Ectodermal cell (in vitro differentiated cells): ENCODE results near the gene CEP72. TPM values are rescaled to one million over a fixed set of nuclear protein-coding genes. Genes with fewer than 3 reads are reported as not detected.

ENCODE experiments used
- H3K27ac ChIP-seq: 2 replicates; pipeline ENCODE4 v1.7.0; 2013; ENCODE audit warnings: mild to moderate bottlenecking, low read depth, low read length; ENCODE audit not compliant: insufficient read depth, poor library complexity, severe bottlenecking
- H3K27me3 ChIP-seq: 2 replicates; pipeline ENCODE4 v1.7.0; 2013; ENCODE audit warnings: mild to moderate bottlenecking, low read length; ENCODE audit not compliant: insufficient read depth, control insufficient read depth, poor library complexity, severe bottlenecking
- H3K36me3 ChIP-seq: one replicate; pipeline ENCODE4 v1.7.0; 2013; ENCODE audit warnings: low read length; ENCODE audit not compliant: control insufficient read depth, insufficient read depth
- H3K4me1 ChIP-seq: one replicate; pipeline ENCODE4 v1.7.0; 2013; ENCODE audit warnings: low read length; ENCODE audit not compliant: control insufficient read depth, insufficient read depth
- H3K4me3 ChIP-seq: 2 replicates; pipeline ENCODE4 v1.7.0; 2013; ENCODE audit warnings: low read depth, low read length, control low read depth; ENCODE audit not compliant: insufficient read depth
- H3K9me3 ChIP-seq: 2 replicates; pipeline ENCODE4 v1.7.0; 2013; ENCODE audit warnings: mild to moderate bottlenecking, low read length, moderate library complexity; ENCODE audit not compliant: control insufficient read depth
- WGBS, 2 experiments: methylation state at CpG; one replicate each; pipeline ENCODE4 v1.1.7; 2013; ENCODE audit warnings: missing lambda C conversion rate in 2 of 2; 5-methylcytosine and 5-hydroxymethylcytosine counted together
- polyA plus RNA-seq, 4 experiments: library from polyadenylated mRNA; stranded (reverse); fragments of 50-300 nt; gene quantifications; one replicate each; pipeline ENCODE4 v1.2.3, GENCODE V29; 2013

CEP72 gene
- polyA plus RNA-seq (2013, experiment 1 of 4): 18.2 TPM
- 19.2 TPM for polyA plus RNA-seq (2013, experiment 2 of 4)
- 17.2 TPM for polyA plus RNA-seq (2013, experiment 3 of 4)
- 15.8 TPM for polyA plus RNA-seq (2013, experiment 4 of 4)

GRCh38 chr5:611731-612486 is at the start of gene CEP72:
Gene CEP72 (plus strand): TSS chr5:612340. CDS start chr5:612362, 22 bp downstream.
- Histone ChIP-seq H3K27ac (no peak within 1 kb of the TSS), H3K9me3 (no peaks in the 10 kb centered on the region), H3K27me3 (no peaks in the 10 kb centered on the region), H3K4me1 (peaks cover 8% of the 10 kb centered on the region), H3K4me3 (peak within 1 kb of the TSS; percentile 69), H3K36me3 (no peaks in the 10 kb centered on the region)
- WGBS, 2 experiments: 1% methylated on average over 71 to 72 of the region's 72 CpGs

- no peaks in the 10 kb centered on the region for H3K9me3 ChIP-seq
- no peaks in the 10 kb centered on the region for H3K36me3 ChIP-seq
- no peak overlapping the region for H3K27ac ChIP-seq
- H3K27me3 ChIP-seq: peaks cover 24% of the 10 kb centered on the region
- H3K4me3 ChIP-seq: no peak overlapping the region
- no peaks in the 10 kb centered on the region for H3K4me1 ChIP-seq
- WGBS, 2 experiments: 60 to 68% methylated on average over 19 to 20 of the region's 20 CpGs
Observed at GRCh38 chr5:565782-566440, 46.2 kb upstream of the CEP72 start.

- H3K9me3 ChIP-seq: no peaks in the 10 kb centered on the region
- peaks cover 24% of the 10 kb centered on the region for H3K27me3 ChIP-seq
- H3K4me3 ChIP-seq: no peak overlapping the region
- WGBS, 2 experiments: 93 to 94% methylated on average over 15 to 16 of the region's 16 CpGs
- no peaks in the 10 kb centered on the region for H3K36me3 ChIP-seq
- H3K4me1 ChIP-seq: no peaks in the 10 kb centered on the region
- H3K27ac ChIP-seq: no peak overlapping the region
Observed at GRCh38 chr5:566636-567309, 45.4 kb upstream of the CEP72 start.

- no peak overlapping the region for H3K4me3 ChIP-seq
- peaks cover 24% of the 10 kb centered on the region for H3K27me3 ChIP-seq
- H3K4me1 ChIP-seq: no peaks in the 10 kb centered on the region
- no peaks in the 10 kb centered on the region for H3K9me3 ChIP-seq
- H3K27ac ChIP-seq: no peak overlapping the region
- no peaks in the 10 kb centered on the region for H3K36me3 ChIP-seq
- WGBS, 2 experiments: 93% methylated on average over 13 of the region's 13 CpGs
Observed at GRCh38 chr5:567664-568060, 44.5 kb upstream of the CEP72 start.

GRCh38 chr5:568061-568781 is 43.9 kb upstream of the CEP72 start:
- WGBS, 2 experiments: 85% methylated on average over 27 of the region's 27 CpGs
- Histone ChIP-seq H3K36me3 (no peaks in the 10 kb centered on the region), H3K4me1 (no peaks in the 10 kb centered on the region), H3K9me3 (no peaks in the 10 kb centered on the region), H3K27ac (no peak overlapping the region), H3K27me3 (peaks cover 24% of the 10 kb centered on the region), H3K4me3 (no peak overlapping the region)

GRCh38 chr5:568809-569208 is 43.3 kb upstream of the CEP72 start:
- Histone ChIP-seq H3K27me3 (peaks cover 24% of the 10 kb centered on the region), H3K4me3 (no peak overlapping the region), H3K27ac (no peak overlapping the region), H3K9me3 (no peaks in the 10 kb centered on the region), H3K4me1 (no peaks in the 10 kb centered on the region), H3K36me3 (no peaks in the 10 kb centered on the region)
- 90% methylated on average over 8 of the region's 8 CpGs for WGBS, 2 experiments

- WGBS, 2 experiments: 95 to 96% methylated on average over 23 of the region's 23 CpGs
- H3K4me1 ChIP-seq: no peaks in the 10 kb centered on the region
- H3K4me3 ChIP-seq: no peak overlapping the region
- no peaks in the 10 kb centered on the region for H3K9me3 ChIP-seq
- H3K27me3 ChIP-seq: peaks cover 24% of the 10 kb centered on the region
- H3K27ac ChIP-seq: no peak overlapping the region
- no peaks in the 10 kb centered on the region for H3K36me3 ChIP-seq
Observed at GRCh38 chr5:569358-569867, 42.7 kb upstream of the CEP72 start.

GRCh38 chr5:569868-570361 is 42.2 kb upstream of the CEP72 start:
- H3K27me3 ChIP-seq: peaks cover 24% of the 10 kb centered on the region
- 94% methylated on average over 21 of the region's 21 CpGs for WGBS, 2 experiments
- H3K27ac ChIP-seq: no peak overlapping the region

GRCh38 chr5:570446-570845 is 41.7 kb upstream of the CEP72 start:
- no peak overlapping the region for H3K4me3 ChIP-seq
- H3K27ac ChIP-seq: no peak overlapping the region
- H3K27me3 ChIP-seq: peaks cover 24% of the 10 kb centered on the region
- no peaks in the 10 kb centered on the region for H3K4me1 ChIP-seq
- 96% methylated on average over 17 of the region's 17 CpGs for WGBS, 2 experiments
- no peaks in the 10 kb centered on the region for H3K36me3 ChIP-seq
- H3K9me3 ChIP-seq: no peaks in the 10 kb centered on the region

More at GRCh38 chr5:569868-570361, 42.2 kb upstream of the CEP72 start:
- Histone ChIP-seq H3K9me3 (no peaks in the 10 kb centered on the region), H3K4me3 (no peak overlapping the region), H3K36me3 (no peaks in the 10 kb centered on the region), H3K4me1 (no peaks in the 10 kb centered on the region)
